ENCODE results near the gene CDK18.
"Not testable (repeated sequence)": the region's sequence is repeated elsewhere in the genome, so short reads cannot be mapped to it uniquely, and the experiment has no call there.

CDK18 gene

GRCh38 chr1:205481629-205482151 lies 22.8 kb upstream of the CDK18 start:
- no peak for DNase-seq

DNA sequence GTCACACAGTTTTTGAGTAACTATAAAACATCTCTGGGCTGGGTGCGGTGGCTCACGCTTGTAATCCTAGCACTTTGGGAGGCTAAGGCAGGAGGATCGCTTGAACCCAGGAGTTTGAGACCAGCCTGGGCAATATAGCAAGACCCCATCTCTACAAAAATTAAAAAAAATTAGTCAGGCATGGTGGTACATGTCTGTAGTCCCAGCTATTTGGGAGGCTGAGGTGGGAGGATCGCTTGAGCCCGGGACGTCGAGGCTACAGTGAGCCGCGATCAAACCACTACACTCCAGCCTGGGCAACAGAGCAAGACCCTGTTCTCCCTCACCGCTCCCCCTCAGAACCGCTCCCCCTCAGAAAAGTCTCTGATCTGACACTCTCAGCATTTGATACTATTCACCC lies 21.9 kb upstream of the CDK18 start:
- DNase-seq, result not testable (repeated sequence)

GRCh38 chr1:205483372-205483771 lies 21.1 kb upstream of the CDK18 start:
- DNase-seq, result no peak

GRCh38 chr1:205484985-205485967 lies 19.2 kb upstream of the CDK18 start:
- DNase-seq, result peak in 1 of 2 experiments; percentile 47

GRCh38 chr1:205486258-205486657 lies 18.2 kb upstream of the CDK18 start:
- no peak for DNase-seq

GRCh38 chr1:205488074-205488723 lies 16.3 kb upstream of the CDK18 start:
- DNase-seq, result peak in 1 of 2 experiments; percentile 40

- no peak for DNase-seq
Observed at GRCh38 chr1:205491794-205492193, 12.7 kb upstream of the CDK18 start.

- no peak for DNase-seq
Observed at GRCh38 chr1:205492201-205492667, 12.2 kb upstream of the CDK18 start.

- no peak for DNase-seq
Observed at GRCh38 chr1:205492774-205493173, 11.7 kb upstream of the CDK18 start.

DNA sequence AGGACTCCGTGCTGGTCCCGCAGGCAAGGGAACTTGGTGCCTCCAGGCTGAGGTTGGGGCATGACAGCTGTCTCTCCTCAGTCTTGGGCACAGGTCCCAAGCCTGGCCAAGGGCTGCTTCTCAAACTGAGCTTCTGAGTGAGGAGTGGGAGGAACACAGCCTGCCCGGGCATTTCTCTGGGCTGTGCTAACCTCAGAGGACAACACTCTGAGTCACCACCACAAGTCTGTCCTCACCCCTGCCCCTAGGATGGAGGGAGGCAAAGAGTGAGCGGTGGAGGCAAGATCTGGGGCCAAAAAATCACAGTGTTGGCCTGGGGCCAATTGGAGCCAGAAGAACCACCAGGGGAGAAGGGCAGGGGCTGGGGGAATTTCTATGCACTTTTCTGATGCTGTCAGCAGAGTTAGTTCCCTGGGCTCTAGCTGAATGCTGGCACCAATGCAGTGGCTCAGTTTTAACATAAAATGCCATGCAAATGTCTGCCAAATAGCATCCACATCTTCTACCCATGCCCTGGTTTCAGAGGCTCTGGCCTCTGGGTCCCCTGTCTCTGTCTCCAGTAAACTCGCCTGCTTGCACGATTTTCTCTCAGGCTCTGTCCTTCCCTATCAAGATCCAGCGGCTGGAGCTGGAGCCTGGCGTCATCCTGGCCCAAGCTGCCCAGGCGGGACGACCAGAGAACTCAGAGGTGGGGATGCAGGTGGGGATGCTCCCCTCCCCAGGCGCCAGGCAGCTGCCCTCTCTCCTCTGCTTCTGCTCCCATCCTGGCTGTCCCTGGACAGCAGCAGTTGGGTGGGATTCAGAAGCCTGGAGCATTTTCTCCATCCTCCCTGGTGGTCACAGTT lies 11.0 kb upstream of the CDK18 start:
- no peak for DNase-seq

DNA sequence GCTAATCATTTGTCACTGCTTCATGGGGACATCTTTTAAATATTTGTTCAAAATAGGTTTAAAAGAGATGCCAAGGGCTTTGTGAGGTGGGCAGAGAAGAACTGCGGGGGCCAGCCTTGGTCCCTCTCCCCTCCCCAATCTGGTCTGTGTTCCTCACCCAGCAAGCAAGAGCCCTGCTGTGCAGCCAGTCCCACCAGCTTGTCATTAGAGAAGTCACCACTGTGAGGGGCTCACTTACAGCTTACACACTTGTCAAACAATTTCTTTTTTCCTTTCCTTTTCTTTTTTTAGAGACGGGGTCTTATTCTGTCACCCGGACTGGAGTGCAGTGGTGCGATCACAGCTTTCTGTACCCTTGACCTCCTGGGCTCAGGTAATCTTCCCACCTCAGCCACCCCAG lies 10.4 kb upstream of the CDK18 start:
- no peak for DNase-seq

GRCh38 chr1:205495237-205495823 lies 9.1 kb upstream of the CDK18 start:
- DNase-seq, result no peak

GRCh38 chr1:205496661-205497060 lies 7.8 kb upstream of the CDK18 start:
- DNase-seq, result no peak

GRCh38 chr1:205497351-205497750 lies 7.1 kb upstream of the CDK18 start:
- DNase-seq, result no peak

GRCh38 chr1:205499789-205500188 lies 4.7 kb upstream of the CDK18 start:
- DNase-seq, result no peak

DNA sequence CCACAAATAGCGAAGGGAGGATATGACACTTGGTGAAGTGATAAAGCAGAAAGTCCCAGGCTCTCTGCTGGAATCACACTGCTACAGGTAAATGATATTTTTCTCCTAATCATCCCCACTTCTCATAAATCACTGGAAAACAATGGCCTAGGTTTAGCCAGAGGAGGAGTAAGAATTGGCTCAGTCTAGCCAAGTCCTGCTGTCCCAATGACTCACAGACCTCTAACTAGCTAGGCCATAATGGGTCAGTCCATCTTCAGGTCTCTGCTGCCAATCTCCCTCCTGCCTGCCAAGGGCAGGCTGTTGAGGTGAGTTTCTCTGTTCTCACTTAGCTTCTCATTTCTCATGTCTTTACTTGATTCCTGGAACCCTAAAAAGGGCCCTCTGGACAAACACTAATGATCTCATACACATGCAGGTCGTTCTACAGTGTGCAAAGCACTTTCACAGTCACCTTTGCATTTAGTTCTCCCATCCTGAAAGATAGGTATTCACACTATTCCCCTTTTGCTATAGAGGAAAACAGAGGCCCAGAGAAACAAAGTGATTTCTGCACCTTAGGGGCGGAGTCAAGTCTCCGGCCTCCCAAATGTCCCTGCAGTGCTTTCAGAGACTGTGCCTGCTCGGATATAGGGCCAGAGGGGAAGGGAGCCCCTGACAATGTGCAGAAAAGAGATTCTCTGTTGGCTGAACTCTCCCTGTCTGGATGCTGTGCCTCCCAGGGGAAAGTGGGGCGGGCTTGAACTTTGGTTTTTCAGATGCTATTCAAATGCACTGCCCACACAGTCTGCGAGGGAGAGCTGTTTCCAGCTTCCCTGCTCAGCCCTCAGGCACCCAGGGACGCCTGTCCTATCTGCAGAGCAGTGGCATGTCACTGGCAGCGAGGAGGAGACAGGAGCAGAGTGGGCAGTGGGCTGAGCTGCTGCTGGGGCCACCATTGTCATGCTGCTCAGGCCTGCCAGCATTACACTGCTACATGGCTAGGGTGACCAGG lies 3.9 kb upstream of the CDK18 start:
- DNase-seq, result no peak

GRCh38 chr1:205502111-205502810 lies 2.2 kb upstream of the CDK18 start:
- DNase-seq, result no peak

GRCh38 chr1:205502992-205503391 lies 1.5 kb upstream of the CDK18 start:
- no peak for DNase-seq

- no peak for DNase-seq
Observed at GRCh38 chr1:205505076-205505729, 734 bp downstream of the CDK18 start.

GRCh38 chr1:205505791-205506190 lies 1.3 kb downstream of the CDK18 start:
- DNase-seq, result no peak

Measured in SW 1271 (cell line).